GM19240 (cell line): ENCODE results near the gene PTPRM.

Experiments
- DNase-seq: peaks from one replicate; pipeline ENCODE4 v3.0.0; 2011; ENCODE audit warnings: low spot score; ENCODE audit not compliant: insufficient read length

Gene PTPRM

GRCh38 chr18:8264116-8264515, 697.0 kb downstream of the PTPRM start:
- no peak for DNase-seq

GRCh38 chr18:8264861-8265411, 697.8 kb downstream of the PTPRM start:
- DNase-seq: no peak

- no peak for DNase-seq
Observed at GRCh38 chr18:8272254-8272653, 705.1 kb downstream of the PTPRM start.

GRCh38 chr18:8274370-8274769, 707.3 kb downstream of the PTPRM start:
- DNase-seq: no peak

- no peak for DNase-seq
Observed at GRCh38 chr18:8276406-8276805, 709.3 kb downstream of the PTPRM start.

GRCh38 chr18:8277270-8277669, 710.2 kb downstream of the PTPRM start:
- no peak for DNase-seq

- DNase-seq: no peak
Observed at GRCh38 chr18:8279346-8279745, 712.2 kb downstream of the PTPRM start.

GRCh38 chr18:8279781-8280330, 712.7 kb downstream of the PTPRM start:
- DNase-seq: no peak

GRCh38 chr18:8283891-8284585, 716.9 kb downstream of the PTPRM start:
- no peak for DNase-seq

GRCh38 chr18:8286303-8286702, 719.2 kb downstream of the PTPRM start:
- no peak for DNase-seq

- no peak for DNase-seq
Observed at GRCh38 chr18:8287196-8287885, 720.2 kb downstream of the PTPRM start.

- no peak for DNase-seq
Observed at GRCh38 chr18:8288472-8289195, 721.5 kb downstream of the PTPRM start.

- no peak for DNase-seq
Observed at GRCh38 chr18:8290435-8290834, 723.3 kb downstream of the PTPRM start.

- DNase-seq: no peak
Observed at GRCh38 chr18:8290913-8291312, 723.8 kb downstream of the PTPRM start.

- no peak for DNase-seq
Observed at GRCh38 chr18:8293184-8293583, 726.1 kb downstream of the PTPRM start.

- DNase-seq: no peak
Observed at GRCh38 chr18:8296886-8297616, 729.9 kb downstream of the PTPRM start.

GRCh38 chr18:8298186-8298585, 731.1 kb downstream of the PTPRM start:
- no peak for DNase-seq

GRCh38 chr18:8299054-8299980, 732.2 kb downstream of the PTPRM start:
- DNase-seq: no peak

- no peak for DNase-seq
Observed at GRCh38 chr18:8300751-8301410, 733.8 kb downstream of the PTPRM start.
